GM12878 (cell line): ENCODE results near the gene SLC45A3. TPM values are rescaled to one million over a fixed set of nuclear protein-coding genes. Genes with fewer than 3 reads are reported as not detected.

Experiments
- ATAC-seq: fragments of 200-7000 bp; cut with Tn5 transposase; 3 replicates; pipeline ENCODE4 v1.9.1; 2020; ENCODE audit warnings: mild to moderate bottlenecking, moderate library complexity
- BruUV-seq: library from RNA; stranded (reverse); fragments of 400-500 nt; replicated peaks from 2 replicates; lab custom pipeline; 2021; lab: Mats Ljungman, UMichigan
- CTCF ChIA-PET: fragments of 300-600 bp; sonication (Branson Sonifier 250); formaldehyde crosslinking; extraction: SDS; loops from one replicate; lab custom pipeline; 2021; ENCODE audit warnings: inconsistent platforms; lab: Yijun Ruan, JAX
- POLR2A ChIA-PET: fragments of 350-600 bp; formaldehyde crosslinking; extraction: SDS; loops from one replicate; lab custom pipeline; 2021; ENCODE audit warnings: inconsistent platforms; lab: Charles Lee
- RAD21 ChIA-PET: fragments of 300-600 bp; sonication (Branson Sonifier 250); formaldehyde crosslinking; loops from one replicate; lab custom pipeline; 2023; ENCODE audit warnings: antibody characterized with exemption; ENCODE audit not compliant: unreplicated experiment; lab: Charles Lee
- SMC1A ChIA-PET: fragments of 300-600 bp; sonication (Branson Sonifier 250); formaldehyde crosslinking; loops from one replicate; lab custom pipeline; 2023; ENCODE audit not compliant: unreplicated experiment, uncharacterized antibody; lab: Charles Lee
- DNase-seq: peaks from one replicate; pipeline ENCODE4 v3.0.0-alpha.2; 2011; ENCODE audit warnings: low read depth, low spot score
- FAIRE-seq: peaks from 3 replicates; lab custom pipeline; 2011; peaks lifted over from hg19 to GRCh38; lab: Jason Lieb, UNC
- H2AFZ ChIP-seq: 2 replicates; pipeline ENCODE4 v1.6.0; 2011; ENCODE audit warnings: low read depth, low read length, control low read depth; ENCODE audit not compliant: control insufficient read depth
- H3K27ac ChIP-seq: 2 replicates; pipeline ENCODE4 v1.5.1; 2011; ENCODE audit warnings: control low read depth; ENCODE audit not compliant: control insufficient read depth, insufficient read depth
- H3K27me3 ChIP-seq, 2 experiments: replicated peaks in 1 of 2; 2 replicates each; pipeline versions ENCODE4 v1.6.0 to v1.6.1; 2011; ENCODE audit warnings: low read length in 1 of 2; ENCODE audit not compliant: control insufficient read depth in 2 of 2, insufficient read depth in 2 of 2
- H3K36me3 ChIP-seq, 2 experiments: 2 replicates each; pipeline ENCODE4 v1.5.1; 2011; ENCODE audit warnings: low read length in 1 of 2; ENCODE audit not compliant: control insufficient read depth in 2 of 2, insufficient read depth in 2 of 2
- H3K4me1 ChIP-seq: 2 replicates; pipeline ENCODE4 v1.6.1; 2011; ENCODE audit warnings: mild to moderate bottlenecking, low read length, moderate library complexity, mixed read lengths; ENCODE audit not compliant: control insufficient read depth, insufficient read depth
- H3K4me2 ChIP-seq: 2 replicates; pipeline ENCODE4 v1.6.0; 2011; ENCODE audit warnings: control low read depth; ENCODE audit not compliant: control insufficient read depth, insufficient read depth
- H3K4me3 ChIP-seq: fragments of 200-600 bp; sonication (generic); 2 replicates; pipeline ENCODE4 v1.5.1; 2016
- H3K79me2 ChIP-seq: 2 replicates; pipeline ENCODE4 v1.6.0; 2011; ENCODE audit warnings: low read length; ENCODE audit not compliant: control insufficient read depth, insufficient read depth
- H3K9ac ChIP-seq: 2 replicates; pipeline ENCODE4 v1.8.0; 2011; ENCODE audit warnings: low read length, control low read depth, mixed read lengths; ENCODE audit not compliant: control insufficient read depth, insufficient read depth
- H3K9me3 ChIP-seq: replicated peaks from 3 replicates; pipeline ENCODE4 v1.5.1; 2011; ENCODE audit warnings: mild to moderate bottlenecking, low read length; ENCODE audit not compliant: control insufficient read depth, insufficient read depth
- H4K20me1 ChIP-seq: 2 replicates; pipeline ENCODE4 v1.6.0; 2011; ENCODE audit not compliant: control insufficient read depth, insufficient read depth
- CHD2 ChIP-seq: IDR thresholded peaks from 2 replicates; pipeline ENCODE4 v1.6.1; 2011; ENCODE audit warnings: low read depth, low read length, improper control_type of control experiment, borderline replicate concordance
- HDAC6 ChIP-seq: fragments of 200-600 bp; sonication (generic); IDR thresholded peaks from one replicate; pipeline ENCODE4 v1.8.0; 2017; ENCODE audit warnings: antibody characterized with exemption; ENCODE audit not compliant: unreplicated experiment
- JUNB ChIP-seq: IDR thresholded peaks from 2 replicates; pipeline ENCODE4 v1.6.1; 2016; ENCODE audit warnings: antibody characterized with exemption, mild to moderate bottlenecking
- MYC ChIP-seq: IDR thresholded peaks from 2 replicates; pipeline ENCODE4 v1.6.1; 2011; ENCODE audit warnings: mild to moderate bottlenecking, low read length, moderate library complexity, inconsistent platforms; ENCODE audit not compliant: insufficient read depth, insufficient replicate concordance, insufficient read length, severe bottlenecking
- NKRF ChIP-seq: fragments of 450-650 bp; conservative IDR thresholded peaks from 2 replicates; pipeline ENCODE4 v1.6.1; 2017; ENCODE audit warnings: mild to moderate bottlenecking, moderate library complexity
- POU2F2 ChIP-seq: IDR thresholded peaks from 3 replicates; pipeline ENCODE4 v1.6.1; 2011; ENCODE audit warnings: low read depth, mild to moderate bottlenecking, low read length, borderline replicate concordance
- RUNX3 ChIP-seq: IDR thresholded peaks from 2 replicates; pipeline ENCODE4 v1.6.1; 2012; ENCODE audit warnings: low read length, inconsistent platforms
- TCF7 ChIP-seq: IDR thresholded peaks from 2 replicates; pipeline ENCODE4 v1.6.1; 2014; ENCODE audit warnings: antibody characterized with exemption, borderline replicate concordance
- YBX1 ChIP-seq: fragments of 450-650 bp; IDR thresholded peaks from 2 replicates; pipeline ENCODE4 v1.6.1; 2016; ENCODE audit warnings: antibody characterized with exemption
- ZBED1 ChIP-seq: IDR thresholded peaks from 2 replicates; pipeline ENCODE4 v1.6.1; 2016; ENCODE audit warnings: borderline replicate concordance
- WGBS: methylation state at CpG from one replicate; pipeline ENCODE4 v1.1.6; 2016; ENCODE audit warnings: low lambda C conversion rate; ENCODE audit not compliant: insufficient replicate concordance, insufficient coverage; ENCODE audit errors: missing lambda C conversion rate; 5-methylcytosine and 5-hydroxymethylcytosine counted together
- in situ Hi-C: fragments of 300-500 bp; cut with MboI; formaldehyde crosslinking; loops from 9 replicates; pipeline ENCODE4 v1.14.3; 2018; ENCODE audit warnings: mixed read lengths
- intact Hi-C: fragments of 100-400 bp; cut with micrococcal nuclease; formaldehyde crosslinking; loops from one replicate; pipeline ENCODE4 v1.14.2; 2022; ENCODE audit not compliant: unreplicated experiment
- polyA plus RNA-seq, 11 experiments: library from polyadenylated mRNA; depleted of rRNA in 4 of 11; unstranded in 6 of 11; stranded (reverse) in 5 of 11; fragments of >200 nt; fragmentation: Nextera tagmentation in 4 of 11; fragmentation: Illumina TruSeq in 1 of 11; extraction: Ambion mirVana in 4 of 11; extraction: Trizol in 1 of 11; gene quantifications; 1 replicate in 1 of 11; 2 replicates in 10 of 11; pipeline versions ENCODE4 v1.2.1 to v1.2.3, GENCODE V29; 2011 to 2016; ENCODE audit warnings: inconsistent platforms in 2 of 11, missing spikeins in 2 of 11, low read depth in 1 of 11
- total RNA-seq, 4 experiments: library from RNA; depleted of rRNA in 3 of 4; stranded (reverse); fragments of >200 nt in 3 of 4; fragmentation: Illumina TruSeq in 1 of 4; extraction: Trizol in 1 of 4; gene quantifications; 2 replicates each; pipeline versions ENCODE4 v1.2.1 to v1.2.3, GENCODE V29; 2013 to 2021
- TF ChIP-seq, protein P1 (sequence below): fragments of 450-650 bp; formaldehyde crosslinking; IDR thresholded peaks from 2 replicates; pipeline ENCODE4 v1.5.0; 2022; ENCODE audit warnings: mild to moderate bottlenecking, missing genetic modification characterization
- TF ChIP-seq, protein P2 (sequence below): fragments of 450-650 bp; IDR thresholded peaks from 2 replicates; pipeline ENCODE4 v1.6.1; 2016; ENCODE audit warnings: mild to moderate bottlenecking
- TF ChIP-seq, protein P3 (sequence below): fragments of 450-650 bp; formaldehyde crosslinking; IDR thresholded peaks from 2 replicates; pipeline ENCODE4 v1.4.0; 2022; ENCODE audit warnings: mild to moderate bottlenecking, moderate library complexity

Gene SLC45A3
- total and polyA plus RNA-seq, 10 of the 15 experiments (the other 5 are each of a cell fraction or from before 2014, with no cell fraction given): 0.26 to 10.3 (median 4.1) TPM

DNA sequence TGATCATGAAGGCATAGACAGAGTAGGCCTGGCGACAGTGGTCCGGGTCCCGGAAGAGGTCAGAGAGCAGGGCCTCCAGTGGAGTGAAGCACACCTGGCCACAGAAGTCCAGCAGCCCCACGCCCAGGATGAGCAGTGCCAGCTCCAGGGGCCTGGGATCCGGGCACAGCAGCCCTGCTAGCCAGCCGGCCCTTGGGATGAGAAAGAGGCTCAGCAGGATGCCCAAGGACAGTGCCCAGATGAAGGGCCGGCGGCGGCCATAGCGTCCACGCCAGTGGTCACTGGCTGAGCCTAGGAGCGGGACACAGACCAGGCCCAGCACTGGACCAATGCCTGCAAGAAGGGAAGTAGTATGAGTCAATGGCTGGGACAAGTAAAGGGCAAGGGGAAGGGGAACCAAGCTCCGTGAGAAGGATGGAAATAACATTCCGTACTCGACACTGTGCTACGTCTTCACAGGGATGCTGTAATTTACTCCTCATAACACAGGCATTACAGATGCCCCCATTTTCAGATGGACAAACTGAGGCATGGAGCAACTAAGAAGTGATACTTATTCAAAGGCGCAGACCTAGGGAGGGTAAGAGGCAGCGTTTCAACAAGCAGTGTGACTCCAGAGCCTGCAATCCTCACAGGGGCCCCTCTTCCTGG, 16.9 kb downstream of the SLC45A3 start:
- H3K79me2 ChIP-seq: peaks cover 3% of the 10 kb centered on the region
- 0 out of 4 replicates have a peak, but pooled peaks cover 0 to 2% of the 10 kb centered on the region in 2 experiments for H3K36me3 ChIP-seq
- ChIA-PET POLR2A (interaction anchor here (1.0 kb wide), 1 partner anchor 83 kb away, joined by 3 read pairs; no protein-coding TSS in a partner anchor), CTCF (interaction anchor here (1.0 to 31.9 kb wide), 3 partner anchors 44 to 314 kb away, joined by 4 to 1339 read pairs (median 6); no protein-coding TSS in a partner anchor), RAD21 (interaction anchor here (8.6 to 11.4 kb wide), 2 partner anchors 47 to 48 kb away, joined by 194 to 538 read pairs; no protein-coding TSS in a partner anchor), SMC1A (interaction anchor here (0.6 to 26.7 kb wide), 3 partner anchors 16 to 74 kb away, joined by 3 to 1008 read pairs (median 62); partner anchors contain the start of gene SLC45A3)
- no peak for ATAC-seq
- no peak overlapping the region for H3K4me2 ChIP-seq
- FAIRE-seq: no peak
- in situ Hi-C loops: loop anchor here (5.0 kb wide), 1 partner anchor 44 kb away; no protein-coding TSS in a partner anchor
- no peaks in the 10 kb centered on the region for H3K27me3 ChIP-seq
- no peak overlapping the region for H3K9ac ChIP-seq
- no peaks in the 10 kb centered on the region for H4K20me1 ChIP-seq
- BruUV-seq: no TSS peak
- no peaks in the 10 kb centered on the region for H3K9me3 ChIP-seq
- WGBS: 91% methylated on average over 18 of the region's 18 CpGs
- intact Hi-C loops: no loop called here
- no peak for DNase-seq
- H2AFZ ChIP-seq: no peak overlapping the region
- peaks cover 34% of the 10 kb centered on the region for H3K4me1 ChIP-seq
- H3K27ac ChIP-seq: no peak overlapping the region
- no peak overlapping the region for H3K4me3 ChIP-seq
- TF ChIP-seq RUNX3 (no peak), CHD2 (no peak), MYC (no peak), ZBED1 (no peak), POU2F2 (no peak), HDAC6 (no peak), JUNB (no peak), NKRF (no peak), TCF7 (no peak), YBX1 (no peak)
- TF ChIP-seq, protein P1, sequence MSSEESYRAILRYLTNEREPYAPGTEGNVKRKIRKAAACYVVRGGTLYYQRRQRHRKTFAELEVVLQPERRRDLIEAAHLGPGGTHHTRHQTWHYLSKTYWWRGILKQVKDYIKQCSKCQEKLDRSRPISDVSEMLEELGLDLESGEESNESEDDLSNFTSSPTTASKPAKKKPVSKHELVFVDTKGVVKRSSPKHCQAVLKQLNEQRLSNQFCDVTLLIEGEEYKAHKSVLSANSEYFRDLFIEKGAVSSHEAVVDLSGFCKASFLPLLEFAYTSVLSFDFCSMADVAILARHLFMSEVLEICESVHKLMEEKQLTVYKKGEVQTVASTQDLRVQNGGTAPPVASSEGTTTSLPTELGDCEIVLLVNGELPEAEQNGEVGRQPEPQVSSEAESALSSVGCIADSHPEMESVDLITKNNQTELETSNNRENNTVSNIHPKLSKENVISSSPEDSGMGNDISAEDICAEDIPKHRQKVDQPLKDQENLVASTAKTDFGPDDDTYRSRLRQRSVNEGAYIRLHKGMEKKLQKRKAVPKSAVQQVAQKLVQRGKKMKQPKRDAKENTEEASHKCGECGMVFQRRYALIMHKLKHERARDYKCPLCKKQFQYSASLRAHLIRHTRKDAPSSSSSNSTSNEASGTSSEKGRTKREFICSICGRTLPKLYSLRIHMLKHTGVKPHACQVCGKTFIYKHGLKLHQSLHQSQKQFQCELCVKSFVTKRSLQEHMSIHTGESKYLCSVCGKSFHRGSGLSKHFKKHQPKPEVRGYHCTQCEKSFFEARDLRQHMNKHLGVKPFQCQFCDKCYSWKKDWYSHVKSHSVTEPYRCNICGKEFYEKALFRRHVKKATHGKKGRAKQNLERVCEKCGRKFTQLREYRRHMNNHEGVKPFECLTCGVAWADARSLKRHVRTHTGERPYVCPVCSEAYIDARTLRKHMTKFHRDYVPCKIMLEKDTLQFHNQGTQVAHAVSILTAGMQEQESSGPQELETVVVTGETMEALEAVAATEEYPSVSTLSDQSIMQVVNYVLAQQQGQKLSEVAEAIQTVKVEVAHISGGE (CRISPR knock-in tag): no peak
- TF ChIP-seq, protein P2, sequence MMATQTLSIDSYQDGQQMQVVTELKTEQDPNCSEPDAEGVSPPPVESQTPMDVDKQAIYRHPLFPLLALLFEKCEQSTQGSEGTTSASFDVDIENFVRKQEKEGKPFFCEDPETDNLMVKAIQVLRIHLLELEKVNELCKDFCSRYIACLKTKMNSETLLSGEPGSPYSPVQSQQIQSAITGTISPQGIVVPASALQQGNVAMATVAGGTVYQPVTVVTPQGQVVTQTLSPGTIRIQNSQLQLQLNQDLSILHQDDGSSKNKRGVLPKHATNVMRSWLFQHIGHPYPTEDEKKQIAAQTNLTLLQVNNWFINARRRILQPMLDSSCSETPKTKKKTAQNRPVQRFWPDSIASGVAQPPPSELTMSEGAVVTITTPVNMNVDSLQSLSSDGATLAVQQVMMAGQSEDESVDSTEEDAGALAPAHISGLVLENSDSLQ: no peak
- TF ChIP-seq, protein P3, sequence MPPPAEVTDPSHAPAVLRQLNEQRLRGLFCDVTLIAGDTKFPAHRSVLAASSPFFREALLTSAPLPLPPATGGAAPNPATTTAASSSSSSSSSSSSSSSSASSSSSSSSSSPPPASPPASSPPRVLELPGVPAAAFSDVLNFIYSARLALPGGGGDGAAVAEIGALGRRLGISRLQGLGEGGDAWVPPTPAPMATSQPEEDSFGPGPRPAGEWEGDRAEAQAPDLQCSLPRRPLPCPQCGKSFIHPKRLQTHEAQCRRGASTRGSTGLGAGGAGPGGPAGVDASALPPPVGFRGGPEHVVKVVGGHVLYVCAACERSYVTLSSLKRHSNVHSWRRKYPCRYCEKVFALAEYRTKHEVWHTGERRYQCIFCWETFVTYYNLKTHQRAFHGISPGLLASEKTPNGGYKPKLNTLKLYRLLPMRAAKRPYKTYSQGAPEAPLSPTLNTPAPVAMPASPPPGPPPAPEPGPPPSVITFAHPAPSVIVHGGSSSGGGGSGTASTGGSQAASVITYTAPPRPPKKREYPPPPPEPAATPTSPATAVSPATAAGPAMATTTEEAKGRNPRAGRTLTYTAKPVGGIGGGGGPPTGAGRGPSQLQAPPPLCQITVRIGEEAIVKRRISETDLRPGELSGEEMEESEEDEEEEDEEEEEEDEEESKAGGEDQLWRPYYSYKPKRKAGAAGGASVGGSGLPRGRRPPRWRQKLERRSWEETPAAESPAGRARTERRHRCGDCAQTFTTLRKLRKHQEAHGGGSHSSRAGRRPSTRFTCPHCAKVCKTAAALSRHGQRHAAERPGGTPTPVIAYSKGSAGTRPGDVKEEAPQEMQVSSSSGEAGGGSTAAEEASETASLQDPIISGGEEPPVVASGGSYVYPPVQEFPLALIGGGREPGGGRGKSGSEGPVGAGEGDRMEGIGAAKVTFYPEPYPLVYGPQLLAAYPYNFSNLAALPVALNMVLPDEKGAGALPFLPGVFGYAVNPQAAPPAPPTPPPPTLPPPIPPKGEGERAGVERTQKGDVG (CRISPR knock-in tag): no peak
